Activated CD4-positive, alpha-beta T cell treated with anti-CD3 and anti-CD28 coated beads, Interleukin-2, amount 50 U/mL, for 16 hours (primary cell): Measurements from ENCODE around the gene DNAJC15.
"Not testable (repeated sequence)": the region's sequence is repeated elsewhere in the genome, so short reads cannot be mapped to it uniquely, and the experiment has no call there.

Experiments
- DNase-seq: peaks from one replicate; pipeline ENCODE4 v3.0.0-alpha.2; 2020

Gene DNAJC15

DNA sequence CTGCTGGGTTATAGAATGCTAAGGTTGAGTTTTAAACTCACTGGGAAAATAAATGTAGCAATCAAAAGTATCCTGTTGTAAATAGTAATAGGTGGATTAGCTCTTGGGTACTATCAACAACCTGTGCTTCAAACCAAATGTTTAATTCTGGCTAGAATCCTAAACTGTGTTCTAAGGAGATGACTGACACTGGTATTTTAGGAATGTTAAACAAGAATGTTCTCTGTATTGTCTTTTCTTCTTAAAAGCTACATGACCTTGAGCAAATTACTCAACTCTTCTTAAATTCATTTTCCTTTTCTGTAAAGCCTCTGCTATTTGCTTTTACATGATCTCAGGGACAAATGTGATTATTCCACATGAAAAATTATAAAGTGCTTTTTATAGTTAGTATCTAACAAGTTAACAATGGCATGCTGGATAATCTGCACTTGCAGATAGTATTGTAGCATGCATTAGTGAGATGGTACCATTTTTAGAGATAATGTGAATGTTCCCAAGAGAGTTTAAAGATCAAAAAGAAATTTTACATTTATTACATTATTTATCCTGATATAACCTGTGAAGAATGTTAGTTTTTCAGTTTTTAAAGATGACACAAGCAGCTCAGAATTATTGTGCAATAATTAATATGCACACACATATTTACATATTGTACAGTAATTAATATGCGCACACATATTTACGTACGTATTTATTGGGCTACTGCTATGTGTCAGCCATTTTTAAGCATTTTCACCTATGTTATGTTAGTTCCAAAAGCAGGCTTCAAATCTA, 17.7 kb upstream of the DNAJC15 start:
- no peak for DNase-seq

DNA sequence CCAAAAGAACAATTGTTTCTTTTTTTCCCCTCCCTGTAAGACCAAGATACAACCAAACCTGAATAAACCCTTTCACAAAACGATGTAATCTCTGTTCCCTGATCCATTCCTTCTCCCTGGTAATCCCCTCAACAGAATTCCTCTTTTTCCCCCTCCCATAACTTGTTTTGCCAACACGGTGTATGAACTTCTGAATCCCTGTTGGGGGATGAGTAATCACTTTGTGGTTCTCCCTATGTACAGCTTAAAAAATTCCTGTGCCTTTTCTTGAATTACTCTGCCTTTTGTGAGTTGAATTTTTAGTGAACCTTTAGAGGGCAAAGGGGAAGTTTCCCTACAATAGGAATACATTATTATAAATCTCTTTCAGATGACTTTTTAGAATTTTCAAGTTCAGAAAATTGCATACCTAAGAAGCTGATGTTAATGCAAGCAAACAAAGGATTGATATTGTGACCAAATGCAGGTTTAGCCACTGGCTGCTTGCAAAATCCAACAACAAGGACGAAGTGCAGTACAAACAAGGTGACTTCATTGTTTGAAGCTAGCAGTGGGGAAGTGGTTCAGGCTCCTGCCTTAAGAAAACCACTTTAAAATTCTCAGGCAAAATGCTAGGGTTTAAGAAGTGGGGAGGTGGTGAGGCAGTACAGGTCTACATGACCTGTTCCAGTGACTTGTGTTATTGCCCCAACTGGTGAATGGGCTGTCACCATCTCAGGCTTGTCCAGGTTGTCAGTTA, 16.3 kb upstream of the DNAJC15 start:
- no peak for DNase-seq

DNA sequence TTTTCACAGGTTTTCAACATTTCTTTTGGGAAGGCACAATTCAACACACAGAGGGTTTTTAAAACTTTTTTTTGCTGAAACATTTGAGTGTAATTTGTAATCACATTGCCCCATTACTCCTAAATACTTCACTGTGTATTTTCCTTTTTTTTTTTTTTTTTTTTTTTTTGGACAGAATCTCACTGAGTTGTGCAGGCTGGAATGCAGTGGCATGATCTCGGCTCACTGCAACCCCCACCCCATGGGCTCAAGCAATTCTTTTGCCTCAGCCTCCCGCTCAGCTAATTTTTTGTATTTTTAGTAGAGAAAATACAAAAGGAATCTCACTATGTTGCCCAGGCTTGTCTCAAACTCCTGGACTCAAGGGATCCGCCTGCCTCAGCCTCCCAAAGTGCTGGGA, 14.8 kb upstream of the DNAJC15 start:
- no peak for DNase-seq

DNA sequence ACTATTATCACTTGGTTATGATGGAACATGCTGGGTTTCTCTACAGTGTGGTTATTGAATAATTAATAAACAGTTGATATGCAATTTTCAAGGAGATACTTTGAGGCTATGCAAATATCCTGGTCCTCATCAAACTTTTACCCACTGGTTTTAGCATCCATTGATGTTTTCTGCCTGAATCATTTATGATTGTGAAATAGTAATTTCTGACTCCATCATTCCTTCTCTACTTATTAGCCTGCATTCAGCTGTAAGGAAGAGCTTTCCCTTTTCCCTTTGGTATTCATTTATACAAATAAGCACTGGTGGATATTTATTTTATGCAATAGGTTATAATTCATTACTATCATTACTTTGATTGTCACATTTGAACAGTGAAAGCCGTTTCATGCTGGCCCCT, 13.9 kb upstream of the DNAJC15 start:
- no peak for DNase-seq

DNA sequence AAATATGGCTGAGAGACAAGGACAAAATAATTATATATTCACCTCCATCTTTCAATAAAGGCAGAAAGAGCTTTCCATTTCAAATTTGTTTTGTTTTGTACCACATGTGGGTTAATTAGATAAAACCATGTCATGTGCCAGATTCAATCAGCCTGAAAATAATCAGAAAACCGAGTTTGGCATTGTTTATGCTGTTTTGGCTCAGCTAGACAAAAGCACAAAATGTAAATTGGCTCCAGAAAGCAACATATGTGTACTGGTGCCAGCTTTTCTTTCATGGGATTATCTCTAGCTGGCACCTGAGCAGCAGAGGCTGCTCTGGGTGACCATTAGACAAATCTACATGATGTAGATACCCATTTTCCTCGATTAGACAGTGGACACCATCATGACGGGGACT, 9.2 kb upstream of the DNAJC15 start:
- DNase-seq, result no peak

DNA sequence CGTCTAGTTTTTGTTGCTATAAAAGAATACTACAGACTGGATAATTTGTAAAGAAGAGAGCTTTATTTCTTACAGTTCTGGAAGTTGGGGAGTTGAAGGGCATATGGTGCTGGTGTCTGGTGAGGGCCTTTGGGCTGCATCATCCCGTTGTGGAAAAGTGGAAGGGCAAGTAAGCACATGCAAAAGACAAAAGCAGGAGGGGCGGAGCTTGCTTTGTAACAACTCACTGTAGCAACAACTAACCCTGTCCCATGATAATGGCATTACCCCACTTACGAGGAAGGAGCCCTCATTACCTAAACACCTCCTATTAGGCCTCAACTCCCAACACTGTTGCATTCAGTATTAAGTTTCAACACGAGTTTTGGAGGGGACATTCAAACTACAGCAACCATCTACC, 7.2 kb upstream of the DNAJC15 start:
- DNase-seq, result no peak

DNA sequence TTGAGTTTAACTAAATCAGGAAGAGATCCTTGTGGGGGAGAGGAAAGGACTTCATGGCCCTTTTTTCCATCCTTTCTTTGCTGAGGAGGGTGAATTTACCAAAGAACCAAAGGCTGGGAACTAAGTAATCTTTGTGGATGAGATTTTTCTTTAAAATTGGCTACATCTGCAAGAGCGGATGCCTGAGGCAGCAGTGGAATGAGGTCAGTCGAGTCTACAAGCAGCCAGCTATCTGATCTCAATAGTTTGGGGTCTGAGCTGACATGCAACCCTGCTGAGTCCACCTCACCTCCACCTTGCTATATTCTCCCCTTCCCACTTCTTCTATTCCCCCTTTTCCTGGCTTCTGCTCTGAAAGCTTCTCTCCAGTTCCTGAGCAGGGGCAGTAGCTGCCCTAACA, 3.6 kb upstream of the DNAJC15 start:
- DNase-seq, result no peak

DNA sequence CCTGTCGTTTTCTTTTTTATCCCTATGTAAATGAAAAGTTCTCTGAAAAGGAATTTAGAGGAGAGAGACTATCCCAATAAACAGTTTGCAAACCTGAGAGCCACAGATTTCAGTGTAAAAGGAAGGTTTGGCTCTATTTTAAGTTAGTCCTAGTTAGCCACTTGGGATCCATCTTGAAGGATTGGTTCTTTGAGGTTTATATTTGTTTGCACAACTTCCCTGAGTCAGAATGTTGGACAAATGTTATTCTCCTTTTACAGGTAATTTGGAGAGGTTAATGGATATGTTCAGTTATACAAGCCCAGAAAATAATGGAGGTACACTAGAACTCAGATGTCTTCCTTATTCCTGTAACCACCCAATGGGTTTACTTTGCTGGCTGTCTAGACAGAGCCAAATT, 2.6 kb upstream of the DNAJC15 start:
- no peak for DNase-seq

DNA sequence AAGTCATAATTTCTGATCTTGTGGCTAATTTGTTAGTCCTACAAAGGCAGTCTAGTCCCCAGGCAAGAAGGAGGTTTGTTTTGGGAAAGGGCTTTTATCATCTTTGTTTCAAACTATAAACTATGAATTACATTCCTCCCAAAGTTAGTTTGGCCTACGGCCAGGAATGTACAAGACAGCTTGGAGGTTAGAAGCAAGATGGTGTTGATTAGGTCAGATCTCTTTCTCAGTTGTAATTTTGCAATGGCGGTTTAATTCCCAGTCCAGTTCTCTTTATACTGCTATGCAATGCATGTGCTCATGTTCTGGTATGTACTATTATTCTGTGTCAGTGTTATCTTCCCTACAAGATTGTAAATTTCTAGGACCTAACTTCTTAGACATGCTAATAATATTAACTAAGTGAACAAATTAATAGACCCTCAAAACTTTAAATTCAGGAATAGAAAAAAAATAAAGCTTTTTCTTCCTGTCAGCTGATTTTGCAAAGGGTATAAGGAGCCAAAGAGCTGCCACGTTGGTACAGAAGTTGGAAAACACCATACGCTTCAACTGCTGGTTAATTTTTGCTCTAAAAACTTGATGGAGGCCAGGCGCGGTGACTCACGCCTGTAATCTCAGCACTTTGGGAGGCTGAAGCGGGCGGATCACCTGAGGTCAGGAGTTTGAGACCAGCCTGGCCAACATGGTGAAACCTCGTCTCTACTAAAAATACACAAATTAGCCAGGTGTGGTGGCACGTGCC, 1.3 kb upstream of the DNAJC15 start:
- DNase-seq, result no peak

DNA sequence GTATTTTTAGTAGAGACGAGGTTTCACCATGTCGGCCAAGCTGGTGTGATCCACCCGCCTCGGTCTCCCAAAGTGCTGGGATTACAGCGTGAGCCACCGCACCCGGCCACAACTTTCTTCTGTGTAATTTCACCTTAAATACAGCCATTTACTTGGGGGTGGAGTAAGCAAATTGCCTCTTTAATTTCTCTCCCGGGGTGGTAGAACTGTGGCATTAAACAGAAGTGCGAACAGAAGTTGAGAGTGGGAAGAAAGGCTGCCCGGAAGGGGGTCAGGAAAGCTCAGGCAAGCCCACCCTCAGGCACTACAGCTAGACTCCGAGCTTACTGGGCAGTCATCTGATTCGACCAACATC, 475 bp upstream of the DNAJC15 start:
- no peak for DNase-seq

DNA sequence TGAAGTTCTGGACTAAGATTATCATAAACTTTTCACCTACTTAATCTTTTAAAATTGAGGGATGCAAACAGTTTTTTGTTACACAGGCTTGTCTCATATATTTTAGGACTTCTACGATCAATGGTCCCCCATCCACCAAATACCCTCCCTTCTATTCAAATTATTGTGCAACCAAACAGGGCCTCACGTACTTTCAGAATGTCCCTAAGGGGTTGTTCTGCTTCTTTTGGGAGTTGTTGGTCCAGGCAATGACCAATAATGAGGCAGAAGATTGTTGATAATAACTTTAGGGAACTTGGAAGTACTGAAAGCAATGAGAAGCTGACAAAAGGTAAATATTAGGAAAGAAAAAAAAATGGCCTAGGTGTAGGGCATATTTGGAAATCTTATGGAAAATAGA, 2.9 kb downstream of the DNAJC15 start:
- DNase-seq, result no peak

DNA sequence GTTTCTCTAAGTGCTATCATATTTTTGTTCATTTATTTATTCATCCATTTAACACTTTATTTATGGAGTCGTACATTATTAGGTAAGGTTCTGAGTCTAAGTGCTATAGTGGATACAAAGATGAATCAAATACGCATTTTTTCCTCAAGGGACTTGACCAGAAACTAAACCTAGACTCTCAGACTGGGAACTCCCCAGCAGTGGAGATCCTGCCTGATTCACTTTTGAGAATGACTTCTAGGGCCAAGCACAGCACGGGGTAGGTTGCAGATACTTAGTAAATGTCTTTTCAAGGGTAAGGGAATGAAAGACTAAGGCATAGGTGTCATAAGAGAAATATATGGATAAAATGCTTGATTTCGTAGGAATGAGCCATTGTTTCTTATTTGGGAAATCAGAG, 7.2 kb downstream of the DNAJC15 start:
- no peak for DNase-seq

DNA sequence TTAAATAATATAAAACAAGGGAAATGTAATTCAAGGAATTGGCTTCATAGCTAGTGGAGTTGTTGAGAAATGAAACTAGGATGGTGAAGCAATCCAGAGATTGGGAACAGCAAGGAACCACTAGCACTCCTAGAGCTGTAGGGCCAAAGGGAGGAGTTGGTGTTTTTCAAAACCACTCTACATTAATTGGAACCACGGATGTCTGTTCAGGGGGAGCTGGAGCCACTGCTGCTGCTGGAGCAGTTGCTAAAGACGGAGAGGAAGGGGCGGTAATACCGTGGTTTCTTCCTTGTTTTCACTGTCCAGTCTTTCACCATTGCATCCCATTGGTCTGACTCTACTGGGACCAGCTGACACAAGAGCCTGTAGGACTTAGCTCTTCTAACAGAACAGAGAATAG, 8.5 kb downstream of the DNAJC15 start:
- no peak for DNase-seq

DNA sequence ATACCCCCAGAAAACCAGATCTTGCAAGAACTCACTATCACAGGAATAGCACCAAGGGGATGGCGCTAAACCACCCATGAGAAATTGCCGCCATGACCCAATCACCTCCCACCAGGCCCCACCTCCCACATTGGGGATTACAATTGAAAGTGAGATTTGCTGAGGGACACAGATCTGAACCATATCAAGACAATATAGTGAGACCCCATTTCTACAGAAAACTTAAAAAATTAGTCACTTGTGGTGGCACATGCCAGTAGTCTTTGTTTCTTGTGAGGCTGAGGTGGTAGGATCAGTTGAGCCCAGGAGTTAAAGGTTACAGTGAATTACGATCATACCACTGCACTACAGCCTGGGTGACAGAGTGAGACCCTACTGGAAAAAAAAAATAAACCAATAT, 9.7 kb downstream of the DNAJC15 start:
- no peak for DNase-seq

DNA sequence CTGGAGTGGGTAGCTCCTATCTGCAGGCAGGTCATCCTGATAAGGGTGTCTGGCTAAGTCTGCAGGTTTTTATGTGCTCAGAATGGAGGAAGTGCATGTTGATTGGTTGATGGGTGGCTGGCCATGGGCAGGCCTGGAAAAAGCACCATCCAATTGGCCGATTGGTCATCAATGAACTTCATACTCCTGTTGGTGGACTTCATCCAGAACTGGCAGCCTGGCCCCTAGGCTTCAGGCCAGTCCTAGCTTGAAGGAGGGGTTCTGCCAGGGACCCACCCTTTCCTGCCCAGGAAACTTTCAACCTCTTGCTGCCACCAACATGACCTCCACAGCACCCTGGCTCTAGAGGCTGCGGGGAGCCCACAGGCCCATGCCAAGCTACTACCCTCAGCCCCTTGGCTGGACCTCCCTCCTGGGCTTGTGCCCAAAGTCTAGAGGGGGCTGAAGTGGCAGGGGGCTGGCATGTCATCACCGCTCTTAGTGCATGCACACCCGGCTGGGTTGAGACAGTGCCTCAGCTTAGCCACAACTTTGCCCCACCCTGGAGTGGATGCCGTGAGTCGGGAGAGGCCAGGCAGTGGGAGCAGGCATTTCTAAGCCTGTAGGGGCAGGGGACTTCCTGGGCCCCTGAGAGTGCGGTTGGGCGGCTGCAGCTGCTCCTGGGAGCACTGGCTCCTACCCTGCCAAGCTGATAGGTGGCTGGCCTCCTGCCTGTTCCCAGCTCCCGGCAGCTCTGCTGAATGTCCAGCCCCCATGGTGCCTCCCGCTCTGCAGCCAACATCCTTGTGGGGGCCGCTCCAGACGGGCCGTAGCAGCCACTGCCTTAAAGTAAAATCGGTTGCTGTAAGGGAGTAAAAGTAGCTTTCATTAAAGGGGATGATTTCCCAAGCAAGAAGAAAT, 13.2 kb downstream of the DNAJC15 start:
- DNase-seq, result no peak

DNA sequence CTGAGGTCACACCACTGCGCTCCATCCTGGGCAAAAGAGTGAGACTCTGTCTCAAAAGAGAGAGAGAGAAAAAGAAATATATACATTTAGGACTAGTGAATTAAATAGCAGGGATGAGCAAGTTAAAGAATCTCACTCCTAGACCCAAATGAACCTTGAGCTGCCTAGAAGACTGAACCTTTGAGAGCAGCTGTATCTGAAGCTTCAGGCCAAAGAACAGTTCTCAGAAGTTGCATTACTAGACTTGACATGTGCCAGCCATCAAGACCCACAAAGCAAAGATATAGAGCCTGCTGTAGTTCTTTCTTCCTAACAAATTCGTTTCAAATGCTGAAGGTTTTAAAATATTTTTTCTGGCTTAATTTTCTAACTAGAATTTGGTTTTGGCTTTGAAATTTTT, 16.6 kb downstream of the DNAJC15 start:
- no peak for DNase-seq

DNA sequence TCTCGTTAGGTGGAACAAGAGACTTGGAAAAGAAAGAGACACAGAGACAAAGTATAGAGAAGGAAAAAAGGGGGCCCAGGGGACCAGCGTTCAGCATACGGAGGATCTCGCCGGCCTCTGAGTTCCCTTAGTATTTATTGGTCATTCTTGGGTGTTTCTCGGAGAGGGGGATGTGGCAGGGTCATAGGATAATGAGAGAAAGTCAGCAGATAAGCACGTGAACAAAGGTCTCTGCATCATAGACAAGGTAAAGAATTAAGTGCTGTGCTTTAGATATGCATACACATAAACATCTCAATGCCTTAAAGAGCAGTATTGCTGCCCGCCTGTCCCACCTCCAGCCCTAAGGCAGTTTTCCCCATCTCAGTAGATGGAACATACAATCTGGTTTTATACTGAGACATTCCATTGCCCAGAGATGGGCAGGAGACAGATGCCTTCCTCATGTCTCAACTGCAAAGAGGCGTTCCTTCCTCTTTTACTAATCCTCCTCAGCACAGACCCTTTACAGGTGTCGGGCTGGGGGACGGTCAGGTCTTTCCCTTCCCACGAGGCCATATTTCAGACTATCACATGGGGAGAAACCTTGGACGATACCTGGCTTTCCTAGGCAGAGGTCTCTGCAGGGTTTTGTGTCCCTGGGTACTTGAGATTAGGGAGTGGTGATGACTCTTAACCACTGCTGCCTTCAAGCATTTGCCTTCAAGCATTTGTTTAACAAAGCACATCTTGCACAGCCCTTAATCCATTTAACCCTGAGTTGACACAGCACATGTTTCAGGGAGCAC, 17.4 kb downstream of the DNAJC15 start:
- DNase-seq, result not testable (repeated sequence)

DNA sequence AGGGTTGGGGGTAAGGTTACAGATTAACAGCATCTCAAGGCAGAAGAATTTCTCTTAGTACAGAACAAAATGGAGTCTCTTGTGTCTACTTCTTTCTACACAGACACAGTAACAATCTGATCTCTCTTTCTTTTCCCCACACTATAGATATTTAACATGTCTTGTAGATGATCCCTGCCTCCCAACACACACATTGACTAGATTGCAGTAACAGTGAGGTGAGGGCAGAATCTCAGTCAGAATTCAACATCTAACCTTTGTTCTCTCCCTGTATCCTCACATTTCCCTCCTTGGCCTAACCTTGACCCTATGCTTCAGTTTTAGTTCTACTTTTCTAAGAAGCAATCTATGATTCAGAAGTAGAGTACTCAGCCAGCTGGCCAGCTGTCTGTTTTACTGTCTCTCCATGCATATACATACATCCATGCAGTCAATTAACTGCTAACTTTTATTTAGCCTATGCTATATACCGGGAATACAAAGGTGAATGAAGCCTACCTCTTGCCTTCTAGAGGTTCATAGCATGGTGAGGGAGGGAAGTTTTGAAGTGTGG, 18.1 kb downstream of the DNAJC15 start:
- DNase-seq, result no peak

DNA sequence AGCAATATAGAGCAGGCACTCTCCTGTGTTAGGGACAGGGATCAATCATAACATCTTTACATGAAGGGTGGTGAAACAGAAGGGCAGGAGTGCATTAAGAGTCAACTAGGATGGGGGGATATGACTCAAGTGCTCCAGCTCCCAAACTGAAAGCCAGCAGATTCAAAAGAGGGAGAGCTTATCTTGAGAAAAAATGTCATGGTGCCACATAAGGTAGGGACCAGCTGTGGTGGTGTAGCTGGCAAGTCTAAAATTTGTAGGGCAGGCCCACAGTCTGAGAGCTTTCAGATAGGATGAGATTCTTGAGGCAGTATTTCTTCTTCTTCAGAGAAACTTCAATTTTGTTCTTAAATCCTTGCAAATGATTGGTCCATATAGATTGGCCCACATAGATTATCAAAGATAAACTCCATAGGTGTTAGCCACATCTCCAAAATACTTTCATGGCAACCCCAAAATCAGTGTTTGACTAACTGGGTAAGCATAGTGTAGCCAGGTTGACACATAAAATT, 19.1 kb downstream of the DNAJC15 start:
- peak; percentile 49 for DNase-seq

DNA sequence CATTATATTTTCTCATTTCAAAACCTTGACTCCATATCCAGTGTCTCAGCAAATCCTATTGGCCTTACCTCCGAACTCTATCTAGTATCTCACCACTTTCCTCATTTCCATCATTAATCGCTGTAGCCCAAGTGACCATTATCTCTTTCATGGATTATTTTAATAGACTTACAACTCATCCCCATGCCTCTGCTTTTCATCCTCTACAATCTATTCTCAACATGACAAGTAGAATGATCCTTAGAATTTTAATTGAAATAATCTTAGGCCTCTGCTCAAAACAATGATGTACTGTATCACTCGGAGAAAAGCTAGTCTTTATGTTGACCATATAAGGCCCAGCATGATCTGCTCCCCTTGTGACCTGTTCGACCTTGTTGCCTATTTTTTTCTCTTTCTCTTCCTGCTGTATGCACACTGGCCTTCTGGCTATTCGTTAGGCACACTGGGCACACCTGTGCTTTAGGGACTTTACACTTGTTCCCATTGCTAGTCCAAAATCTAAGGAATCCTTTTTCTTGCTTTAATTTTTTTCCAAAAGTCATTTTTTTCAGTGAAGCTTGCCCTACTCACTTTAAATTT, 21.4 kb downstream of the DNAJC15 start:
- DNase-seq, result no peak

DNA sequence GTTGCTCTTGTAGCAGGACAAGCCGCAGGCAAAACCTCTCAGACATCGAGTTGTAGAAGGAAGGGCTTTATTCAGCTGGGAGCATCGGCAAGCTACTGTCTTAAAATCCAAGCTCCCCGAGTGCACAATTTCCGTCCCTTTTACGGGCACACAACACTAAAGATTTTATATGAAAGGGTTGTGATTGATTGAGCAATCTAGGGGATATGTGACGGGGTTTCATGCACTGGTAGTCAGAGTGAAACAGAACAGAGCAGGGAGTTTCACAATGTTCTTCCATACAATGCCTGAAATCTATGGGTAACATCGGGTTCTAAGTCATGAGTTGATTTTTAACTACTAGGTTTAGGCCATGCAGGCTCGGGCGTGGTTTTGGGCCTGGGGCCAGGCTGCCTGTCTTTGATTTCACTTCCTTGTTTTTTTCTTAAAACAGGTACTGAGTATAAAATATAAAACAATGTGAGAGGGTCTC, 22.0 kb downstream of the DNAJC15 start:
- DNase-seq, result peak; percentile 80
